ENCODE results near the gene PNPLA5. TPM values are rescaled to one million over a fixed set of nuclear protein-coding genes. Genes with fewer than 3 reads are reported as not detected.
"Not testable (repeated sequence)": the region's sequence is repeated elsewhere in the genome, so short reads cannot be mapped to it uniquely, and the experiment has no call there.

The PNPLA5 gene
- polyA plus RNA-seq (ENCODE audit: insufficient read depth in 1 of 5, insufficient read length in 5 of 5, low replicate concordance in 1 of 5) = under 1 TPM in 4 of 5 donors, not detected in 1; 0.05 to 0.12 (median 0.06) TPM
- long read RNA-seq, donor 1 = 0 reads
- long read RNA-seq, donor 2 = 0 reads
- long read RNA-seq, donor 3 = 0 reads
- long read RNA-seq, donor 4 = 0 reads
- long read RNA-seq, donor 5 = 0 reads
- long read RNA-seq, donor 6 = 0 reads
- long read RNA-seq, donor 7 = 0 reads
- long read RNA-seq, donor 8 = 0 reads

DNA sequence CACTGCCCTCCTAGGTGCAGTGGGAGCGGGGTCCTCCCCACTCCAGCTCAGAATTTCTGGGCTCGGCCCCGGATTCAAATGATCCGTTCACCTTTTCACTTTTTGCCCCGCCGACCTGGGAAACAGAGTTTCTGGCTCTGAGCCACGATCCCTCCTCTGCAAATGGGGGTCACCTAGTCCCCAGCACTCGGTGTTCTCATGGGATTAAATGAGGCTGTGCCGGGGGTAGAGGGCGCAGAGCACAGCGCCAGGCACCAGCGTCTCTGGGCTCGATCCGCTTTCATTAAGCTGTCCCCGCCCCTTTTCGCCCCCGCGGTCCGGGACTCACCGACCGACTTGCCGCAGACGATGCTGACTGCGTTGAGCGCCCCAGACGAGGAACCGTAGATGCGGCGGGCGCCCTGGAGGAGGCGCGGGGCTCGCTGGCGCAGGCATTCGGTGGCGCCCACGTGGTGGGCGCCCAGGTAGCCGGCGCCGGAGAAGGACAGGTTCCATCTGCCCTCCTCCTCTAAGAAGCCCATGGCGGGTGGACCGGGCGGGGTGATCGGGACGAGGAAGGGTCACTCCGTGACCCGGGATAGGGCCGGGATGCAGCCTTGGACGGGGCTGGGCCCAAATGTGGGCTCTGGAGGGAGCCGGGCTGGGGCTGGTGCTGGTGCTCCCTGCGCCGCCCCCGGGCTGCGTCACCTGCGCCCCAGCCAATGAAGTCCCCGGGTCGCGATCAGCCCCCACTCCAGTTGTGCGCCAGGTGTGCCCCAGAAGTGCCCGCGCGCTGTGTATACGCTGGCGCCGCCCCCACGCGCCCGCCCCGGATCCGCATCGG, at the start of gene PNPLA5:
Gene PNPLA5, minus strand, starts transcription at position 654 of the 823 bp plus-strand sequence. Its CDS starts 133 bp downstream, at position 521.
- DNase-seq = no peak

- DNase-seq = no peak
Measured at GRCh38 chr22:43941449-43941848, 49.6 kb upstream of the PNPLA5 start.

DNA sequence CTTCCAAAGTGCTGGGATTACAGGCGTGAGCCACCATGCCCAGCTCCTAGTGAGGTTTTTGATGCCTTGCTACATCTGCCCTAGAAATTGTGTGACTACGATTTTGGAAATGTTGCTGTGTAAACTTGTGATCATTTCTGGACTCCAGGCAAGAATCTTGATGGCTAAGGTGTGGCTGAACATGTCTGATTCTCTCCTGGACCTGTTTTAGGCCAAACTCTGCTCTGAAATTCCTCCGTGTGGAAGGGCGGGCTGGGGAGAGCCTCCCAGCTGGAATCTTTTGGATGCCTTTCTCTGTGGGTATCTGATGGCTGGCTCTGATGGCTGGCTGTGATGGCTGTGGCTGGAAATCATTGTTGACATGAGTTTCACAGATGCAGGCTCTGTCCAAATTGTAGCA, 40.0 kb upstream of the PNPLA5 start:
- DNase-seq = no peak

- DNase-seq = no peak
Measured at GRCh38 chr22:43928908-43929307, 37.1 kb upstream of the PNPLA5 start.

DNA sequence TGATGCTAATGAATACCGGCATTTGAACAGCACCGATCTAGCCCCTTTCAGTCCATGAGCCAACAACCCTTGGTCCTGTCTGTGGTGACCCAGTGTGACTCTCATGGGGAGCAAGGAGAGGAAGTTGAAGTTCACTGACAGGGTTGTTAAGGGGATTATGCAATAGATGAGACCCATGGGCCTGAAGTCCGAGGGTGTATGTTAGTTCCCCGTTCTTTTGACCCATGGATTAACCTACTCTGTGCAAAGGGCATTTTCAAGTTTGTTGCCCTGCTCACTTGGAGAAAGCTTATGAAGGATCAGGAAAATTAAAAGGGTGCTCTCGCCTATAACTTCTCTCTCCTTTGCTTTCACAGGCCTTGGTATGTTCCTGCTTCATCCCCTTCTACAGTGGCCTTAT, 36.7 kb upstream of the PNPLA5 start:
- DNase-seq = no peak

DNA sequence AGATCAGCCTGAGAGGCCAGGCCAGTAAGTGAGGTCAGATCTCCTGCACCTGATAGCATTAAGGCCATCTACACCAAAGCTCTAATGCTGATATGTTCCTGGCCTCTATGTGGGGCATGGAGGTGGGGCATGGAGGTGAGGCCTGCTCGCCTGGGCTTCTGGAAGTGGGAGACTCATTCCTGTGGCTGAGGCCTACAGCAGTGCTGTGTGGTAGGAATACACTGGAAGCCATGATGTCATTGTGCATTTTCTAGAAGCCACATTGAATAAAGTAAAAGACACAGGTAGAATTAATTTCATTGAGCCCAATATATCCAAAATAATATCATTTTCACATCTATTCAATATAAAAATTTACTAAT, 34.5 kb upstream of the PNPLA5 start:
- DNase-seq = no peak

- DNase-seq = no peak
Measured at GRCh38 chr22:43925433-43926348, 33.9 kb upstream of the PNPLA5 start.

DNA sequence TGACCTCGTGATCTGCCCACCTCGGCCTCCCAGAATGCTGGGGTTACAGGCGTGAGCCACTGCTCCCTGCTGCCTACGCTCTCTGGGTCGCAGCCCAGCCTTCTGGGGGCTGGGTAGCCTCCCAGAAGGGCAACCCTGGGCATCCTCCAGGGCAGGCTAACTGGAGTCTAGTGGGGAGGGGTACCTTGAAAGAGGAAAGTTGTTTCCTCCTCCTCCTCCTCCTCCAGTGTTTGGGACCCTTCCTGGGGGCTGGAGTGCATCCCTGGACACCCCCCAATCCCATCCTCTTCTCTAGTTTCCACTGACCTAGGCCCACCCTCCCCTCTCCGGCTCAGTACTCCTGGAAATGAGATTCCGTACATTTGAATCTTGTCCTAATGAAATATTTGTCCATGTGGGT, 33.1 kb upstream of the PNPLA5 start:
- no peak for DNase-seq

DNA sequence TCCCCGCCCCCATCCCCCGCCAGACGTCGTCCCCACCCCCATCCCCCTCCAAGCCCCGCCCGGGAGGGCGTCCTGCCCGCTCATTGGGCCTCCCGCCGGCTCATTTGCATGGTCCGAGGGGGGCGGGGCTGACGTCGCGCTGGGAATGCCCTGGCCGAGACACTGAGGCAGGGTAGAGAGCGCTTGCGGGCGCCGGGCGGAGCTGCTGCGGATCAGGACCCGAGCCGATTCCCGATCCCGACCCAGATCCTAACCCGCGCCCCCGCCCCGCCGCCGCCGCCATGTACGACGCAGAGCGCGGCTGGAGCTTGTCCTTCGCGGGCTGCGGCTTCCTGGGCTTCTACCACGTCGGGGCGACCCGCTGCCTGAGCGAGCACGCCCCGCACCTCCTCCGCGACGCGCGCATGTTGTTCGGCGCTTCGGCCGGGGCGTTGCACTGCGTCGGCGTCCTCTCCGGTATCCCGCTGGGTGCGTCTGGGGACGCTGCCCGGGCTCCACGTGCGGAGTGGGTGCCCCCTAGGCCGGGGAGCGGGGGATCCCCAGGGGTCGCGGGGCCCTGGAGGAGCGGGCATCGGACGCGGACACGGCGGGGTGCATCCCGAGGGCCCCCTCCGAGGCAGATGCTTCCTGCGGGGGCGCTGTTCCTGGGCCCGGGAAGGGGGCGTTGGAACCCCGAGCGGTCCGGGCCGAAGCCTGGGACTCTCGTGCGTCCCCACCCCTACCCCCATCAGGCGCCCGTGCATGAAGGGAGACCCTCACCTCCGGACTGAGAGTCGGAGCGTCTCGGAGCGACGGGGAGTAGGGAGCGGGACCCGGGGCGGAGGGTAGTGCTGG, 32.0 kb upstream of the PNPLA5 start, which contains the start of gene PNPLA3:
Gene PNPLA3, plus strand, starts transcription at position 175 of the 834 bp plus-strand sequence. Its CDS starts 107 bp downstream, at position 282.
- peak; percentile 84 to 85 for DNase-seq

DNA sequence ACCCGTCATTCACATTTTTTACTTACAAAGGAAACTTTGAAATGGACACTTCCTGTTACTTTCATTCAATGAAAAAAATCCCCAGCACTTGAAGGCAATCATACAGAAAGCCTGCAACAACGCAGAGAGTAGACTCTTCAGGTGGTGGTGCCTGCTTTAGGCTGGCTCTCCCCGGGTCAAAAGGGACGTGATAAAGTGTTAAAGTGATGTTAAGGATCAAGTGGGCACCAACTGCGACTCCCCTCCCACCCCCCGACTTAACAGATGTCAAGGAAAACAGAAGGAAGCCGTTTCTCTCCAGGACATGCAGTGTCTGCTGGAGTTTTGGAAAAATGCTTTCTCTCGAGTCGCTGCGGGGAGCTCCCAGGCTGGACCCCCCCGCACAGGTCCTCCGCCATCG, 31.4 kb upstream of the PNPLA5 start:
- DNase-seq = peak in 1 of 2 donors; percentile 28

DNA sequence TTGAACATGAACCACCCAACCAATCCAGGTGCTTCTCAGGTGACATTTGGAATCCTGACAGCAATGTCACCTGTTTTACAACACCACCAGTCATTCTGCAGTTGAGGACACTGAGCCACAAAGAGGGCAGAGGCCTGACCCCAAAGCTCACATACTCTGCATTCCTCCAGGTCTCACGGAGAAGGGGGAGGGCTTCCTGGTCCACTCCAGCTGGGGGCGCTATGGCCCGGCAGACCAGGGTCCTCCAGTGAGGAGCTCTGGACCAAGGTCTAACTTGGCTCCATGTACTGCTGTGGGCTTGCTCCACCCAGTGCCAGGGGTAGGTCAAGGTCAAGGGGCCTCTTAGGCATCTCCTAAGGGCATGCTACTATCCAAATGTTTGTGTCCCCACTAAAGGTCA, 30.3 kb upstream of the PNPLA5 start:
- no peak for DNase-seq

GRCh38 chr22:43921370-43921769, 29.6 kb upstream of the PNPLA5 start:
- DNase-seq = no peak

DNA sequence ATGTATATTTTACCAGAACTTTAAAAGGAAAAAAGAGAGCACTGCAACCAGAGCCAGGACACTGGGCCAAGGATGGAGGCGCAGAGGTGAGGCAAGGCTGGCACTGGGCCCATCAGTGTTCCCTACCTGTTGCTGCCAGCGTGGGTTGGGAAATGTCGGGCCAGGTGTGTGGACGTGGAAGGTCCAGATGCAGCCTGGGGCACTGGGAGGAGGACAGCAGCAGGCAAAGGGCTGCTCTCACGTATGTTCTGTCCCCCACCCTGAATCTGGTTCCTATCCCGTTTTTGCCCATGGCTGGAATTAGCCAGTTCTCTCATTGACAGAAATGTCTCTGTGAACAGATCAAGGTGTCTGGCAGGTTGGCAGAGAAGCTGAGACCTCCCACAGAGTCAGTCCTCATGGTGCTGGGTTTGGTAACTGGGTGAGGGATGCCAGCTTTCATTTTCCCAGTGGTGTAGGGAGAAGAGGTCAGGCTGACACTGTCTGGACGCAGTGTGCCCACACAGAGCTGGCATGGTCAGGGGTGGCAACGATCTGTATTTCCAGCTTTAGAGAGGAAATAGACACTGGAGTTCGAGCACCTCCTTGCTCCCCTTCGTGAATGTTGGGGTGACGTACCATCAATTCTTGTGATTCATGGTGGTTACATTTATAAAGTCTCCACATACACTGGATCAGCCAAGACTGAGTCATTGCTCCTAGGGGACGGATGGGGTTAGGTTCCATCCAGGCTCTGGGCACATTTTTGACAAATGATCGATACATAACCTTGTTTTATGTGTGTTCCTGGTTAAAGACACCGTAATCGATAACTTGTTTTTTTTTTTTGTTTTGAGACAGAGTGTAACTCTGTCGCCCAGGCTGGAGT, 27.5 kb upstream of the PNPLA5 start:
- no peak for DNase-seq

- DNase-seq = no peak
Measured at GRCh38 chr22:43917521-43917920, 25.7 kb upstream of the PNPLA5 start.

- no peak for DNase-seq
Measured at GRCh38 chr22:43911351-43911750, 19.5 kb upstream of the PNPLA5 start.

DNA sequence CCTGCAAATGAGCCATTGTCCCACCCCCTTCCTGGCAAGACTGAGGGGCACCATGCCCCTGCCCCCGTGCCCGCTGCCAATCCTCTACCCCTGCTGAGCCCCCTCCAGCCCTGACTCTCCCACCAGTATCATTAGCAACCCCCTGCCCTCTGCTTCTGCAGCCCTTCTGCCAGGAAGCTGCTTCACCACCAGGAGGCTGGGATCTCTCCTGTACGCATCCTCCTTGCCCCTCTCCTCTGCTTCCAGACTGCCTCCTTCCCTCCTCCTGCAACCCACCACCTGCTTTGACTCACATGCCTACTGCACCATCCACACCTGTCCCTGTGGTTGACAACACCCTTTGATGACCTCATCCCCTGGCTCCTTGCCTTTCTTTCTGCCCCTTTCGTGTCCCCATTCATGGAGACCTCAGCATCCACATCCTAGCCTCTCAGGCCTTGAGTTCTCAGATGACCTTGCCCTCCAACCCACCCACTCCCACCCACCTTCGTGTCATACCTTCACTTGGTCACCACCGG, 18.4 kb upstream of the PNPLA5 start:
- no peak for DNase-seq

DNA sequence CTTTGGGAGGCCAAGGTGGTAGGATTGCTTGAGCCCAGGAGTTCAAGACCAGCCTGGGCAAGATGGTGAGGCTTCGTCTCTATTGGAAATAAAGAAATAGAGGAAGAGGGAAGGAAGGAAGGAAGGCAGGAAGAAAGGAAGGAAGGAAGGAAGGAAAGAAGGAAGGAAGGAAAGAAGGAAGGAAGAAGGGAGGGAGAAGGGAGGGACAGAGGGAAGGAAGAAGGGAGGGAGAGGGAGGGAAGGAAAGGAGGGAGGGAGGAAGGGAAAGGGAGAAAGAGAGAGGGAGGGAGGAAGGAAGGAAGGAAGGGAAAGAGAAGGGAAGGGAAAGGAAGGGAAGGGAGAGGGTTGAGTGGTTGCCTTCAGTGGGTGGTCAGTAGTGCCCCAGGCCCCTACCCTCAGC, 17.9 kb upstream of the PNPLA5 start:
- no peak for DNase-seq

DNA sequence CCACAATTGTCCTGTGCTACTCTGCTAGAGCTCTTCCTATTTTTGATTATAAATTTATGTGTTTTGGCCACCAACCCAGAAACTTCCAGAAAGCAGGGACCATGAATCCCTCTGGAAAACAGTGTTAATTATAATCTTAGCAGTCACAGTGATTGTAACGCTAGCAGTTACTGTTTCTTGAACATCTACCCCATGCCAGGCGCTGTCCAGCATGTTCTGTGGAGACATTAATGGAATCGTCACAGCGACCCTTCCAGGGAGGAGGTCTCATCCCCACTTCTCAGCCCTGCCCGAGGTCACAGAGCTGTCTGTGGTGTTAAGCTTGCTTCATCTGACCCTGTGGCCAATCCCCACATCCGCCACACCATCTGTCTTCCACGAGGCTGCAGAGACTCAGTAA, 13.9 kb upstream of the PNPLA5 start:
- DNase-seq = no peak

- not testable (repeated sequence) for DNase-seq
Measured at GRCh38 chr22:43904412-43904811, 12.6 kb upstream of the PNPLA5 start.

DNA sequence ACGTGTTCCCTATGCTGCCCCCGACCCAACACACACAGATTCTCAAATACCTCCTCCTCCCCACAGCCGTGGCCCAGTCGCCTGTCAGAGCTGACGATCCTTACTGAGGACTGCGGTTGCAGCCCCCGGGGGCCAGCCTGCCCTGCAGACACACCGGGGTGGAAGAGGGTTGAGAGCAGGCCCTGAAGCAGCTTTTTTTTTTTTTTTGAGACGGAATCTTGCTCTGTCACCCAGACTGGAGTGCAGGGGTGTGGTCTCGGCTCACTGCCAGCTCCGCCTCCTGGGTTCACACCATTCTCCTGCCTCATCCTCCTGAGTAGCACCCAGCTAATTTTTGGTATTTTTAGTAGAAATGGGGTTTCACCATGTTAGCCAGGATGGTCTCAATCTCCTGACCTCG, 11.2 kb upstream of the PNPLA5 start:
- not testable (repeated sequence) for DNase-seq
